ENCODE results near the gene KDM5A. TPM values are rescaled to one million over a fixed set of nuclear protein-coding genes. Genes with fewer than 3 reads are reported as not detected.
"Not testable (repeated sequence)": the region's sequence is repeated elsewhere in the genome, so short reads cannot be mapped to it uniquely, and the experiment has no call there.

The KDM5A gene
- total RNA-seq (2014; rRNA removed; shearing (Covaris generic)): 17.8 and 43.0 TPM in 2 replicates

DNA sequence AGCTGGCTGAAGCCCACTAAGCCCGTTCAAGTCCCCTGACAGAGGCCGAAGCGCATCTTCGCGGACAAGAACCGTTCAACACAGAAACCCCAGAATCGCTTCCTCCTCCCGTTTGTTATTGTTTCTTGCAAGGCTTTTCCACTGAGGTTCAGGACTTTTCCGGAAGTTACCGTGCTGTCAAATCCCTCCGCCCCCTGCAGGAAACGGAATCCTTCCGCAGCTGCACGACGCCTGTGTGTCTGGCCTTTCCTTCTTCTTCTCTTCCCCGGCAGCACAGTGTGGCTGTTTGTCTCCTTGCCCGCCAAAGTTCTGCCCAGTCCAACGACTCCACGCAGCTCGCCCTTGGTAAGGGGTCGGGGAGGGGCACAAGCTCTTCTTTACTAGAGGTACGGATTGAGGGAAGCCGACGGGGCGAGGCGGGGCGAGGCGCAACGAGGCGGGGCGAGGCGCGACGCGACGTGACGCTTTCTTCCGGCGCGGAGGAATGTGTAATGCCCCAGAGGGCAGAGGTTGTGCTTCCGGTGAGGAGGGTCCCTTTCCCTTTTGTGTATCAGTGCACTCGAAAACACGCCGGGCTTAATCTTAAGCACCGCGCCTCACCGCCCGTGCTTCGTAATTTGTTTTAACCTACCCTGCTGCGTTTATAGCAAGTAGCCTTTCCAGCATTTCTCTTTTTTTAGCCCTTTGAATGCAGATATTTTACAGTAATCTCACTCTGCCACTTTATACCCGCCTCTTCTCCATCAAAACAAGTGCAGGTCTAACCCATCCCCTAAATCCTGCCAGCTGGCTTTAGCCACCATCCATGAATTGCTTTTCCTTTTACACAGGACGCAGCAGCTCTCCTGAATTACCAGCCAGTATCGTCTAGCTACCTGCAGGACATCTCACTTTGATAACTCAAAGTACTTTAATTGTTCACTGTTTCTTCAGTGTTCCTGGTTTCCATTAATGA is at the start of gene KDM5A:
Gene KDM5A (minus strand): TSS at position 179 of the 955 bp plus-strand sequence. CDS start 229 bp downstream, outside the sequence.
- DNase-seq (ENCODE audit: low spot score): peak; percentile 76

DNA sequence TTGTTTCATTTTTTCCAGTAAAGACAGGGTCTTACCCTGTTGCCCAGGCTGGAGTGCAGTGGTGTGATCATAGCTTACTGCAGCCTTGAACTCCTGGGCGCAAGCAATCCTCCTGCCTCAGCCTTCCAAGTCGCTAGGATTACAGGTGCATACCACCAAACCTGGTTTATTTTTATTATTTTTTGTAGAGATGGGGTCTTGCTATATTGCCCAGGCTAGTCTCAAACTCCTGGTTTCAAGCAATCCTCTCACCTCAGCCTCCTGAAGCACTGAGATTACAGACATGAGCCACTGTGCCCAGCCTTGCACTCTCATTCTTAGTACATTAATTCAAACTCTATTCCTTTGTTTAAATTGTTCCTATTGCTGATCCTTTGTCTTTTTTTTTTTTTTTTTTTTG is 46.6 kb upstream of the KDM5A start:
- not testable (repeated sequence) for DNase-seq (ENCODE audit: low spot score)

DNA sequence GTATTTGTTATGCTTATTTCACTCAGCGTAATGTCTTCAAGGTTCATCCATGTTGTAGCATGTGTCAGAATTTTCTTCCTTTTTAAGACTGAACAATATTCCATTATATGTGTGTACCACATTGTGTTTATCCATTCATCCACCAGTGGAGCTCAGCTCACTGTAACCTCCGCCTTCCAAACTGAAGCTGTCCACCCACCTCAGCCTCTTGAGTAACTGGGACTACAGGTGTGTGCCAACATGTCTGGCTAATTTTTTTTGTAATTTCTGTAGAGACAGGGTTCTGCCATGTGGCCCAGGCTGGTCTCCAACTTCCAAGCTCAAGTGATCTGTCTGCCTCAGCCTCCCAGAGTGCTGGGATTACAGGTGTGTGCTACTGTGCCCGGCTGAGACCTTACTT is 33.4 kb upstream of the KDM5A start:
- DNase-seq (ENCODE audit: low spot score): no peak

DNA sequence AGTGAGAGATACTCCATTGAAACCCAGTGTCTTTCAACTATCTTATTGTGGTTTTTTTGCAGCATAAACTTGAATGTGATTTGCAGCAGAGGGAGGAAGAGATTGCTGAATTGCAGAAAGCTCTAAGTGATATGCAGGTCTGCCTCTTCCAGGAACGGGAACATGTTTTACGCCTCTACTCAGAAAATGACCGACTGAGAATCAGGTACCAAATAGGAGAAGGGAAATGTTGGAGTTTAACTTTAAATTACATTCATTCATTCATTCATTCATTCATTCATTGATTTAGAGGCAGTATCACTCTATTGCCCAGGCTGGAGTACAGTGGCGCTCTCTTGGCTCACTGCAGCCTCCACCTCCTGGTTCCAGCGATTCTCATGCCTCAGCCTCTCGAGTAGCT is 29.3 kb upstream of the KDM5A start:
- no peak for DNase-seq (ENCODE audit: low spot score)

DNA sequence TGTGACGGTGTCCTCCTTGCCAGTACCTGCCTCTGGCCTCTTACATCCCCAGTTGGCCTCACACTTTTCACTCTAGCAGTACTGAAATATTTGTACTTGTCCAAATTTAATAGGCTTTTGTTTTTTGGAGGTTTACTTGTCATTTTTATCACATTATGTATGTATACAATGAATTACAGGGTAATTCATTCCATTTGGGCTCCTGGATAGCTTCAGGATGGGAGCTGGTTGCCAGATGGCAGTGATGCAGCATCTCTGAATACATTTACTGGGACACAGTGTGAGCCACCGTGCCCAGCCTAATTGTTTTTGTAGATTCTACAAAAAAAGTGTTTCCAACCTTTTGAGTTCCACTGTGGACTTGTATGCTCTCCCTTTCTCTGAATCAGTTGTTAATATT is 25.7 kb upstream of the KDM5A start:
- DNase-seq (ENCODE audit: low spot score): no peak

DNA sequence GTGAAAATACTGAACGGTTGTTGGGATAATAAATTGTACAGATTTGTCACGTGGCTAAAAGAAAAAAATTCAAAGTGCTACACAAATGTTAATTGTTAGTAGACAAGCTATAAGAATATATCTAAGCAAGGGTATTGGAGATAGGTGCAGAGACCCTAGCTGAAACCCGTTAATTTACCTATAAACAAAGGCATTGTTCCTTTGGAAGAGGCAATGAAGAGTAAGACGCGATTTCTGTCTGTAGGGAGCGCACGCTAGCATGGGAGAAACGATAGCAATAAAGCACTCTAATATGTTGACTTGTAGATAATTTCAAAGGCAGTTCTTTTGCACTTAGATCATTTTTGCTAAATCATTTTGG is 12.9 kb upstream of the KDM5A start:
- DNase-seq (ENCODE audit: low spot score): peak; percentile 21

DNA sequence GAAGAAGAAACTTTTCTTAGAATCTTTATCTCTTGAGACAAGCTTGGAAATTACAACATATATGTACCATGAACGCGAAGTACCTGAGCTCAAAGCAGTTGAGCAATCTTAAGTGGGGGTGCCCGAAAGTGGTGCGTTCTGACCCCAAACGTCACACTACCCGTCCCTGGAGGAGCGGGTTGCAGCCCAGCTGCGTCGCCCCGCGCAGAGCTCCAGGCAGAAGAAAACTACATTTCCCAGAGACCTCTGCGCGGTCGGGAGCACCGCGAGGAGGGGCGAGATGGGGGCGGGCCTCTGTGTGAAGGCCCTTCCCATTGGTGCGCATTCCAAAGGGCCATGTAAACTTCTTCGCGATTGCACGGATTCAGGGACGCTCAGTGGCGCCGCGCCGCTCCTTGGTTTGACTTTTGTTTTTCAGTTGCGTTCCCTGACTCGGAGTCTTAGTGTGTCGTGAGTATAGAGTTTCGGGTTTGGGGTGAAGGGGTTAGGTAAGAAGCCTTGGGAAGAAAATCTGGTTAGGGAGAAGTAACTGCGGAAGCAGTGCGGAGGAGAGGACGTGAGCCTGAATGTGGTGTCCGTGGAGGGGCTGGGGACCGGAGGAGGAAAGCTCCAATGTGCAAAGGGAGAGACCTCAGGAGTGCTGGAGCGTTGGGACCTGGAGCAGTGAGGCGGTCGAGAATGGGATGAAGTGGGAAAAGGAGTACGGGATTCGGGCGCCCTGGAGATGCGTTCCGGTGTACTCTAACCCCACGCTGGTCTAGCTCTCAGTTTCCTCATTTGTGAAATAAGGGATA is 12.3 kb upstream of the KDM5A start, which contains the start of gene CCDC77:
Gene CCDC77 (plus strand): TSS at position 410 of the 794 bp plus-strand sequence. CDS start 7,740 bp downstream, outside the sequence.
- peak; percentile 78 for DNase-seq (ENCODE audit: low spot score)

DNA sequence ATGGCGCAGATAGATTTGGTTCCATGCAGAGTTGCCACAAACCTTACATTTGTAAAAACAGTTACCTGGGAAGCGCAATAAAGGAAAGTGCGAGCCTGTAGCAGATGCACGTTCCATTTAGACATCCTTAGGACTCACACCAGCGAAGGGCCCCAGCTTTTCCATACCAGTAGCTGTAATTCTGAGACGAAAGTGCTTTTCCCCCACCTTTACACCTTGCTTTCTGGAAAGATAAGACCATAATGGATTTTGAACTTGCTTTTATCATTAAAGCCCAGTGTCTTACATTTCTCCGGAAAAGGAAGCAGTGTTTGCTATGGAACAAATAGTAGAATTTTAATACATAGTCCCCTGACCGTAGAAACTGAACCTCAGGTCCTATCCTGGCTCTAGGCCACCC is 11.7 kb upstream of the KDM5A start:
- no peak for DNase-seq (ENCODE audit: low spot score)

DNA sequence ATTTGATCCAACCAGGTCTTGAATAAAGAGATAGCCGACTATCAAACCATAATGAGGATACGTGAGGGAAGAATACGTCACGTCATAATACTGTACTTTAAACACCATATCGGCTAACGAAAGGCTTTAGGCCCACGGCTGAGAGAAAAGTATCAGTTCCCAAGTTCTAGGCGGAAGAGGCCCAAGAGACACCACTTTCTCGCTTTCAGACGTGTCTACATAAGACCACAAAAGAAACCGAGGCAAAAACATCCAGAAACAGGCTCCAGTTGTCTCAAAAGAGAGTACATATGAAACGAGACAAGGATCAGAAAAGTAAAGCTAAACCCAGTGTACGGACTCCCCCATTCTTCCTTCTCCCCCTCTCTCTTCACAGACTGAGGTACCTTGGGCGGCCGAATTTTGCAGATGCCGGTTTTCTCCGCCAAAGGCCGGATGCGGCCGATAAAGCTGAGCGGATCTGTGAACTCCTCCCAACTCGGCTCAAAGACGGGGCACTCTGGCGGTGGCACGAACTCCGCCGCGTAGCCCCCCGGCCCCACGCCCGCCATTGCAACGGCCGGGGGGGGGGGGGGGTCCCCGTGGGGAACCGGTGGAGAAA is 479 bp downstream of the KDM5A start:
- DNase-seq (ENCODE audit: low spot score): peak; percentile 5

DNA sequence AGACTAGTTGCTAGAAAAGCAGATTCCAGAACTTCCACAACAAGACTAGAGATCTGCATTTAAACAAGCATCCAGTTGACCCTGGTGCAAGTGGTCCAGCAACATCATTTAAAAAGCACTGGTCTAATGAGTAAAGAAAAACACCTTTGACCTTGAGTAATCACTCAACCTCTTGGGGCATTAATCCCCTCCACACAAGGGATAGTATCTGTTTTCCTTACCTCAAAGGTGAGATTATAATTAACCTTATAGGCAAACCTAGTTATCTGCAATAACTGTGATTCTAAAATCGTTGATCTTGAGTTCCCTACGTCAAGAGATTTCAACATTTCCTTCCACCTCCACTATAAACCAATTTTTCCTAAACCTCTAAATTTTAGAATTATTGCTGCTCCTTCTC is 1.1 kb downstream of the KDM5A start:
- DNase-seq (ENCODE audit: low spot score): peak; percentile 1

DNA sequence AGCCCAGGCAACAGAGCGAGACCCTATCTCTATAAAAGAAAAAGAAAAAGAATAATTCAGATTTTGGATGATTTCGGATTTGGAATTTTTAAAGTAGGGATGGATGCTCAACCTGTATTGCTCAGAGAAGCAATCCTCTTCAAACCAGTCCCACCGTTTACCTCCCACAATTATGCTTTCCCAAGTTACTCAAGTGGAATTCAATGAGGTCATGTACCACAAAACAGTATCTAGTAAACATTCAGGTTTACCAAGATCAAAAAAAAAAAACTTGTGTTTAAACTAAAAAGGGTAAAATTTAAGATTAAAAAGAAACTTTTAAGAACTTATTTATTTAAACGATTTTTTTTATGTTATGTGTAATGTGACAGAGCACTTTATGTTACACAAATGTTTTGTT is 2.5 kb downstream of the KDM5A start:
- no peak for DNase-seq (ENCODE audit: low spot score)

DNA sequence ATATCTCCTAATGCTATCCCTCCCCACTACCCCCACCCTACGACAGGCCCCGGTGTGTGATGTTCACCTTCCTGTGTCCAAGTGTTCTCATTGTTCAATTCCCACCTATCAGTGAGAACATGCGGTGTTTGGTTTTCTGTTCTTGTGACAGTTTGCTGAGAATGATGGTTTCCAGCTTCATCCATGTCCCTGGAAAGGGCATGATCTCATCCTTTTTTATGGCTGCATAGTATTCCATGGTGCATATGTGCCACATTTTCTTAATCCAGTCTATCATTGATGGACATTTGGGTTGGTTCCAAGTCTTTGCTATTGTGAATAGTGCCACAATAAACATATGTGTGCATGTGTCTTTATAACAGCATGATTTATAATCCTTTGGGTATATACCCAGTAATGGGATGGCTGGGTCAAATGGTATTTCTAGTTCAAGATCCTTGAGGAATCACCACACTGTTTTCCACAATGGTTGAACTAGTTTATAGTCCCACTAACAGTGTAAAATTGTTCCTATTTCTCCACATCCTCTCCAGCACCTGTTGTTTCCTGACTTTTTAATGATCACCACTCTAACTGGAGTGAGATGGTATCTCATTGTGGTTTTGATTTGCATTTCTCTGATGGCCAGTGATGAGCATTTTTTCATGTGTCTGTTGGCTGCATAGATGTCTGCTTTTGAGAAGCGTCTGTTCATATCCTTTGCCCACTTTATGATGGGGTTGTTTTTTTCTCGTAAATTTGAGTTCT is 18.2 kb downstream of the KDM5A start:
- DNase-seq (ENCODE audit: low spot score): not testable (repeated sequence)

DNA sequence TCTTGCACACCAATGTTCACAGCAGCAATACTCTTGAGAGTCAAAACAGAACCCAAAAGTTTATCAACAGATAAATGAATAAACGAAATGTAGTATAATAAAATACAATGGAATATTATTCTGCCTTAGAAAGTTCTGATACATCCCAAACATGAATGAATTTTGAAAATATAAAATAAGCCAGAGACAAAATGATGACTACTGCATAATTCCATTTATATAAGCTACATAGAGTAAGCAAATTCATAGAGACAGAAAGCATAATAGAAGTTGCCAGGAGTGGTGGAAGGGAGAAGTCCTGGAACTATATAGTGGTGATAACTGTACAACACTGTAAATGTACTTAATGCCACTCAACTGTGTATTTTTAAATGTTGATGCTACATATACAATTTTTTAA is 21.1 kb downstream of the KDM5A start:
- no peak for DNase-seq (ENCODE audit: low spot score)

DNA sequence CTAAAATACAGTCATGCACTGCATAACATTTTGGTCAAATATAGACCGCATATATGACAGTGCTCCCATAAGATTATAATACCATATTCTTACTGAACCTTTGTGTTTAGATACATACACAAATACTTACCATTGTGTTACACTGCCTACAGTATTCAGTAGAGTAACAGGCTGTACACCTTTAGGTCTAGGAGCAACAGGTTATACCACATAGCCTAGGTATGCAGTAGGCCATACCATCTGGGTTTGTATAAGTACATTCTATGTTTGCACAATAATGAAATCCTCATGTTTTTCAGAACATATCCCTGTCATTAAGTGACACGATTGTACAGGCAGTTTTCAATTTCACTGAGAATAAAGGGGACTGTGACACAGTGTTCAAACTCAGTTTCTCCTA is 22.3 kb downstream of the KDM5A start:
- DNase-seq (ENCODE audit: low spot score): no peak

DNA sequence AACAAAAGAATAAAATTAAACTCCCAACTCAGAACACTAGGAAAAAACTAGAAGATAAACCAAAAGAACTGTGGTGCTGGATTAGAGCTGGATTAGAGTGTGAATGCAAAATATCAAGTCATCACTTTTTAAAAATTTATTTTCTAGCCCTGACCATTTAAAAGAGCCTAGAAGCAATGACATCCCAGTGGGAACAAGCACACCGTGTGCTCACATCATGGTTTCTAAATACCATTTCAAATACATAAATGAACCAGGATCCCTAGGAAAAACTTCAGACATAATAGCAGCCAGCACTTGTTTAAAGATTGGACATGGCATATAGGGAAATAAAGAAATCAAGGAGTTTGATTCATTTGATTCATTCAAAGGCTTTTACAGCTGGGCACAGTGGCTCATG is 30.0 kb downstream of the KDM5A start:
- no peak for DNase-seq (ENCODE audit: low spot score)

DNA sequence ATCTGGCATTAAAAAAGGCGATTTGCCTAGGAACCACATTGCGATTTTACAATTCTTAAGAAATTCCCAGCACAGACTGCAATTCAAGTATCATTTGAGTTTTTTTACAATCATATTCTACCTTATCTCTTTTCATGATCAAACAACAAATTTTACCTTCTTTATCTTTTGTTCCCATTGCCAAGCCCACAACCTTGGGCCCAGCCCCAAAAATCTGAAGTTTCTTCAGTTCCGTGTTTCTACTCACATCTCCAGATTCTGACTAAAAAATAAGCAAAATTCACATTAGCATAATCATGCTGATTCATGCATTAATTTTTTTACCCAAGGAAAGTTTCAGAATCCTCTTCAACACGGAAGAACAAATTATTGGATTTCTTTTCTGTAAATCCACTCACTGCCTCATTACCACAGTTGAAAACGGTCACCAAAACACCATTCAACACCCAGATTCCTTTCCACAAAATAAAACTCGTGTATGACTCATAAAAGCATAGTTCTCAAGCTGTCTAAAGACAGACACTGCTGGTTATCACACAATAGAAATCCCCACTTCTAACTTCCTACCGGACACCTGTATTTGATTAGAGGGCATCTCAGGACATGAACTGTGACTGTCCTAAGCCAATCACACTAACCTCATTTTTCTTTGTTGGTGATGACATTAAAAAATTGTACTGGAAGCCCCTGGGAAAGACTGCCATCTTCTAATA is 32.7 kb downstream of the KDM5A start:
- DNase-seq (ENCODE audit: low spot score): peak; percentile 60

DNA sequence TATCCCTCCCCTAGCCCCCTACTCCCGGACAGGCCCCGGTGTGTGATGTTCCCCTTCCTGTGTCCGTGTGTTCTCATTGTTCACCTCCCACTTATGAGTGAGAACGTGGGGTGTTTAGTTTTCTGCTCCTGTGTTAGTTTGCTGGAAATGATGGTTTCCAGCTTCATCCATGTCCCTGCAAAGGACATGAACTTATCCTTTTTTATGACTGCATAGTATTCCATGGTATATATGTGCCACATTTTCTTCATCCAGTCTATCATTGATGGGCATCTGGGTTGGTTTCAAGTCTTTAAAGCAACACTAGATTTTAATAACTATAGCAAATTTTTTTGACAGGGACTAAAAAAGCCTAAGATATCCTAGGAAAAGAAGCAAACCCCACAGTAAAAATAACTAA is 37.9 kb downstream of the KDM5A start:
- not testable (repeated sequence) for DNase-seq (ENCODE audit: low spot score)

DNA sequence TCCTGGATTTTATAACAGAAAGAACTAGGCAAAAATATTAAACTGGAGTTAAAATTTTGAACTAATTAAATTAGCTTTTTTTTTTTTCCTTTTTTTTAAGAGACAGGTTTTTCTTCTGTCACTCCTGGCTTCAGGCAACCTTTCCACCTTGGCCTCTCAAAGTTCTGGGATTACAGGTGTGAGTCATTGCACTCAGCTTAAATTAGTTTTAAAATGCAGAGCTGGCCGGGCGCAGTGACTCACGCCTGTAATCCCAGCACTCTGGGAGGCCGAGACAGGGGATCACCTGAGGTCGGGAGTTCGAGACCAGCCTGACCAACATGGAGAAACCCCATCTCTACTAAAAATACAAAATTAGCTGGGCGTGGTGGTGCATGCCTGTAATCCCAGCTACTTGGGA is 39.5 kb downstream of the KDM5A start:
- not testable (repeated sequence) for DNase-seq (ENCODE audit: low spot score)

DNA sequence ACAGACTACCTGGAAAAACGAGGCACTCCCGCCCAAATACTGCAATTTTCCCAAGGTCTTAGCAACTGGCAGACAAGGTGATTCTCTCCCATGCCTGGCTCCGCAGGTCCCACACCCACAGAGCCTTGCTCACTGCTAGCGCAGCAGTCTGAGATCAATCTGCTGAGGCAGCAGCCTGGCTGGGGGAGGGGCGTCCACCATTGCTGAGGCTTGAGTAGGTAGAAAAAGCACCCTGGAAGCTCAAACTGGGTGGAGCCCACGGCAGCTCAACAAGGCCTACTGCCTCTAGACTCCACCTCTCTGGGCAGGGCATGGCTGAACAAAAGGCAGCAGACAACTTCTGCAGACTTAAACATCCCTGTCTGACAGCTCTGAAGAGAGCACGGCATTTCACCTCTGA is 46.1 kb downstream of the KDM5A start:
- DNase-seq (ENCODE audit: low spot score): not testable (repeated sequence)

DNA sequence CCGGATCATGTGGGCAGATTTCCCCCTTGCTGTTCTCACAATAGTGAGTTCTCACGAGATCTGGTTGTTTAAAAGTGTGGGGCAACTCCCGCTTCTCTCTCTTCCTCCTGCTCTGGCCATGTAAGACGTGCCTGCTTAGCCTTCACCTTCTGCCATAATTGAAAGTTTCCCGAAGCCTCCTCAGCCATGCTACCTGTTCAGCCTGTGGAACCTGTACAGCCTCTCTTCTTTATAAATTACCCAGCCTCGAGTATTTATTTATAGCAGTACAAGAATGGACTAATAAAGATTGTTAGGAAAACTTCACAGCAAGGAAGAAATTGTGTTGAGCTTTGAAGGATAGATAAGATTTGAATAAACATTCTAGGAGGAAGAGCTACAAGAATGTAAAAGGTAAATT is 52.1 kb downstream of the KDM5A start:
- DNase-seq (ENCODE audit: low spot score): no peak

DNA sequence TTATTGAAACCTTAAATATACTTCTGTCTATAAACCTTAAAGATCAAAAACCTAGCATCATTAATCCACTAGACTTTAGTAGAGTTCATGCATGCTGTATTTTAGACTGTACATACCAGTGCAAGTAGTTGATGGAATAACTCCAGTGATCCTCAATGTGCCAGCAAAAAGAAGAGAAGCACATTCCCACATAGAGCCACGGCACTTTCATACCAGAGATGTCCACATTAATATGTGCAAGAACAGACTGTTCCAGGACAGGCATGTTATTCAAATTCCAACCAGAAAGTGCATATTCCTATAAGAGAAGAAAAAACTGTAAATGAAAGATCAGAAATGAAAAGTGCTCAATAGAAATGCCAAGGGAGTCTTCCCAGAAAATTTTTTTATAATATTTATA is 55.0 kb downstream of the KDM5A start:
- DNase-seq (ENCODE audit: low spot score): no peak
